HCT116 (cell line): ENCODE results near the gene XPO4. TPM values are rescaled to one million over a fixed set of nuclear protein-coding genes. Genes with fewer than 3 reads are reported as not detected.
A peak's percentile ranks its signal among the peaks of the same experiment; 100 is the strongest.

ENCODE experiments used
- ATAC-seq: fragments of 200-7000 bp; cut with Tn5 transposase; 2 replicates; pipeline ENCODE4 v1.9.1; 2020; ENCODE audit warnings: mild to moderate bottlenecking, moderate library complexity
- BruUV-seq: library from RNA; stranded (reverse); fragments of 400-500 nt; replicated peaks from 2 replicates; lab custom pipeline; 2021; lab: Mats Ljungman, UMichigan
- CTCF ChIA-PET: fragments of 300-600 bp; sonication (Branson Sonifier 250); formaldehyde crosslinking; loops from one replicate; lab custom pipeline; 2021; ENCODE audit warnings: antibody characterized with exemption; lab: Charles Lee
- POLR2A ChIA-PET: fragments of 300-600, 350-600 bp; sonication (Branson Sonifier 250); formaldehyde crosslinking; loops from one replicate; lab custom pipeline; 2021; ENCODE audit warnings: antibody characterized with exemption; lab: Charles Lee
- RAD21 ChIA-PET, 2 experiments: fragments of 300-600 bp; sonication (Branson Sonifier 250); formaldehyde crosslinking; loops; one replicate each; lab custom pipeline; 2023; ENCODE audit warnings: low total read pairs in 2 of 2; ENCODE audit not compliant: uncharacterized antibody in 2 of 2, unreplicated experiment in 2 of 2, low non-redundant PET in 1 of 2; lab: Charles Lee
- DNase-seq: peaks from one replicate; pipeline ENCODE4 v3.0.0-alpha.2; 2010; ENCODE audit warnings: low read depth, low spot score
- H2AFZ ChIP-seq: fragments of 200-600 bp; shearing (Covaris generic), sonication (generic); 2 replicates; pipeline ENCODE4 v1.6.1; 2017; ENCODE audit warnings: low read depth, mixed run types, mixed read lengths, antibody characterized with exemption, low read length; ENCODE audit not compliant: poor library complexity, severe bottlenecking
- H3K27ac ChIP-seq: 2 replicates; pipeline ENCODE4 v1.5.1; 2012; ENCODE audit warnings: low read depth, low read length
- H3K27me3 ChIP-seq: fragments of 200-600 bp; sonication (generic); 2 replicates; pipeline ENCODE4 v1.6.1; 2016; ENCODE audit warnings: mixed run types, low read length, mixed read lengths; ENCODE audit not compliant: insufficient read depth
- H3K36me3 ChIP-seq, 2 experiments: fragments of 200-500 bp in 1 of 2; fragments of 200-600 bp in 1 of 2; sonication (Bioruptor generic) in 1 of 2; sonication (generic) in 1 of 2; 2 replicates each; pipeline versions ENCODE4 v1.5.1 to v1.6.1; 2014 to 2016; ENCODE audit warnings: low read length in 2 of 2, inconsistent platforms in 1 of 2, mixed read lengths in 1 of 2, mixed run types in 1 of 2; ENCODE audit not compliant: insufficient read depth in 2 of 2, control insufficient read depth in 1 of 2
- H3K4me1 ChIP-seq, 2 experiments: fragments of 200-600 bp in 1 of 2; sonication (generic) in 1 of 2; 2 replicates each; pipeline versions ENCODE4 v1.5.1 to v1.6.1; 2012 to 2017; ENCODE audit warnings: low read length in 2 of 2, inconsistent platforms in 1 of 2, mild to moderate bottlenecking in 1 of 2, mixed read lengths in 1 of 2, mixed run types in 1 of 2, moderate library complexity in 1 of 2; ENCODE audit not compliant: insufficient read depth in 2 of 2, control insufficient read depth in 1 of 2
- H3K4me2 ChIP-seq: fragments of 200-600 bp; sonication (generic); 2 replicates; pipeline ENCODE4 v1.6.1; 2017; ENCODE audit warnings: mixed run types, low read length, mixed read lengths
- H3K4me3 ChIP-seq, 2 experiments: fragments of 200-600 bp in 1 of 2; sonication (generic) in 1 of 2; replicated peaks in 1 of 2; 2 replicates each; pipeline ENCODE4 v1.5.1; 2011 to 2016; ENCODE audit warnings: low read length in 2 of 2, control low read depth in 1 of 2, low read depth in 1 of 2, mild to moderate bottlenecking in 1 of 2, mixed read lengths in 1 of 2, mixed run types in 1 of 2
- H3K79me2 ChIP-seq: fragments of 200-600 bp; sonication (generic); 2 replicates; pipeline ENCODE4 v1.6.1; 2017; ENCODE audit warnings: mild to moderate bottlenecking, mixed run types, low read length, moderate library complexity, mixed read lengths; ENCODE audit not compliant: insufficient read depth
- H3K9ac ChIP-seq: fragments of 200-600 bp; sonication (generic); 2 replicates; pipeline ENCODE4 v1.6.1; 2016; ENCODE audit warnings: low read length, mixed read lengths
- H3K9me2 ChIP-seq: fragments of 200-600 bp; sonication (generic), shearing (Covaris generic); 2 replicates; pipeline ENCODE4 v1.6.1; 2017; ENCODE audit warnings: mixed run types, mild to moderate bottlenecking, moderate library complexity; ENCODE audit not compliant: insufficient read depth
- H3K9me3 ChIP-seq, 2 experiments: fragments of 200-500 bp in 1 of 2; fragments of 200-600 bp in 1 of 2; sonication (Bioruptor generic) in 1 of 2; sonication (generic) in 1 of 2; 2 replicates each; pipeline ENCODE4 v1.6.1; 2014 to 2017; ENCODE audit warnings: low read length in 2 of 2, mixed read lengths in 2 of 2, inconsistent platforms in 1 of 2, low read depth in 1 of 2, mild to moderate bottlenecking in 1 of 2, mixed run types in 1 of 2, moderate library complexity in 1 of 2; ENCODE audit not compliant: control insufficient read depth in 1 of 2, insufficient read depth in 1 of 2
- H4K20me1 ChIP-seq: fragments of 200-600 bp; sonication (generic), shearing (Covaris generic); 2 replicates; pipeline ENCODE4 v1.6.1; 2017; ENCODE audit warnings: mixed run types, mild to moderate bottlenecking, moderate library complexity; ENCODE audit not compliant: insufficient read depth
- ATF3 ChIP-seq: IDR thresholded peaks from 2 replicates; pipeline ENCODE4 v1.6.1; 2012
- CBX3 ChIP-seq: IDR thresholded peaks from 2 replicates; pipeline ENCODE4 v1.6.1; 2012; ENCODE audit warnings: low read depth
- CEBPB ChIP-seq: IDR thresholded peaks from 2 replicates; pipeline ENCODE4 v1.6.1; 2012; ENCODE audit warnings: low read depth
- CTCF ChIP-seq, 3 experiments: fragments of 200-600 bp in 1 of 3; sonication (generic) in 1 of 3; IDR thresholded peaks in 2 of 3; conservative IDR thresholded peaks in 1 of 3; 2 replicates each; pipeline ENCODE4 v1.5.1; 2012 to 2017; ENCODE audit warnings: low read depth in 2 of 3, low read length in 2 of 3, antibody characterized with exemption in 1 of 3, borderline replicate concordance in 1 of 3, control low read depth in 1 of 3, mild to moderate bottlenecking in 1 of 3, mixed read lengths in 1 of 3, mixed run types in 1 of 3, moderate library complexity in 1 of 3; ENCODE audit not compliant: insufficient read depth in 1 of 3
- EGR1 ChIP-seq: IDR thresholded peaks from 2 replicates; pipeline ENCODE4 v1.6.1; 2012; ENCODE audit warnings: low read depth
- FOSL1 ChIP-seq: IDR thresholded peaks from 2 replicates; pipeline ENCODE4 v1.6.1; 2012; ENCODE audit warnings: low read depth
- JUND ChIP-seq: IDR thresholded peaks from 2 replicates; pipeline ENCODE4 v1.6.1; 2012
- RAD21 ChIP-seq: IDR thresholded peaks from 2 replicates; pipeline ENCODE4 v1.6.1; 2012; ENCODE audit warnings: low read depth, mild to moderate bottlenecking
- REST ChIP-seq: IDR thresholded peaks from 2 replicates; pipeline ENCODE4 v1.6.1; 2012; ENCODE audit warnings: low read depth
- SIN3A ChIP-seq: IDR thresholded peaks from 2 replicates; pipeline ENCODE4 v1.6.1; 2012; ENCODE audit warnings: low read depth
- SP1 ChIP-seq: IDR thresholded peaks from 2 replicates; pipeline ENCODE4 v1.6.1; 2012; ENCODE audit warnings: low read depth
- TCF7L2 ChIP-seq: IDR thresholded peaks from 2 replicates; pipeline ENCODE4 v1.7.0; 2011; ENCODE audit warnings: borderline replicate concordance, inconsistent platforms; ENCODE audit not compliant: insufficient read depth, insufficient read length; ENCODE audit errors: extremely low read depth
- intact Hi-C: fragments of 100-400 bp; cut with micrococcal nuclease; formaldehyde crosslinking; loops from 2 replicates; pipeline ENCODE4 v1.10.0; 2022
- total RNA-seq: library from RNA; stranded (reverse); gene quantifications from one replicate; pipeline ENCODE4 v1.2.1, GENCODE V29; 2021; ENCODE audit not compliant: unreplicated experiment
- TF ChIP-seq, protein P1 (sequence below): IDR thresholded peaks from 2 replicates; pipeline ENCODE4 v1.6.1; 2011; ENCODE audit warnings: mild to moderate bottlenecking, low read length, moderate library complexity; ENCODE audit not compliant: insufficient replicate concordance; ENCODE audit errors: extremely low read depth

XPO4 gene
- total RNA-seq, 1 experiment from 2014 or later, result 29.7 TPM

DNA sequence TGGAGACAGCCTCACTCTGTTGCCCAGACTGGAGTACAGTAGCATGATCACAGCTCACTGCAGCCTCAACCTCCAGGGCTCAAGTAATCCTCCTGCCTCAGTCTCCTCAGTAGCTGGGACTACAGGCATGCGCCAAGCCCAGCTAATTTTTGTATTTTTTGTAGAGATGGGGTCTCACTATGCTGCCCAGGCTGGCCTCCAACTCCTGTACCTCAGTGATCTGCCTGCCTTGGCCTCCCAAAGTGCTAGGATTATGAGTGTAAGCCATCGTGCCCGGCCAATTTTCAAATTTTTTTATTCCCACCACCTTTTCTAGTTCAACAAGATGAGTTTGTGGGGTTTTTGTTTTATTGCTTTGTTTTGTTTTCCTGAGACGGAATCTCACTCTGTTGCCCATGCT lies 31.7 kb downstream of the XPO4 start:
- POLR2A ChIA-PET, result no interaction called here
- H3K4me2 ChIP-seq, result no peak overlapping the region
- no peaks in the 10 kb centered on the region for H3K9me3 ChIP-seq
- no TSS peak for BruUV-seq
- H4K20me1 ChIP-seq, result peaks cover 8% of the 10 kb centered on the region; the same call in 1 of the 2 replicates
- no peak overlapping the region for H3K9ac ChIP-seq
- no peak for ATAC-seq
- RAD21 ChIA-PET, result no interaction called here
- TF ChIP-seq CEBPB, result no peak
- no peak for TF ChIP-seq SP1
- TF ChIP-seq TCF7L2, result no peak
- no peak for TF ChIP-seq FOSL1
- no peak for TF ChIP-seq ATF3
- TF ChIP-seq, protein P1, sequence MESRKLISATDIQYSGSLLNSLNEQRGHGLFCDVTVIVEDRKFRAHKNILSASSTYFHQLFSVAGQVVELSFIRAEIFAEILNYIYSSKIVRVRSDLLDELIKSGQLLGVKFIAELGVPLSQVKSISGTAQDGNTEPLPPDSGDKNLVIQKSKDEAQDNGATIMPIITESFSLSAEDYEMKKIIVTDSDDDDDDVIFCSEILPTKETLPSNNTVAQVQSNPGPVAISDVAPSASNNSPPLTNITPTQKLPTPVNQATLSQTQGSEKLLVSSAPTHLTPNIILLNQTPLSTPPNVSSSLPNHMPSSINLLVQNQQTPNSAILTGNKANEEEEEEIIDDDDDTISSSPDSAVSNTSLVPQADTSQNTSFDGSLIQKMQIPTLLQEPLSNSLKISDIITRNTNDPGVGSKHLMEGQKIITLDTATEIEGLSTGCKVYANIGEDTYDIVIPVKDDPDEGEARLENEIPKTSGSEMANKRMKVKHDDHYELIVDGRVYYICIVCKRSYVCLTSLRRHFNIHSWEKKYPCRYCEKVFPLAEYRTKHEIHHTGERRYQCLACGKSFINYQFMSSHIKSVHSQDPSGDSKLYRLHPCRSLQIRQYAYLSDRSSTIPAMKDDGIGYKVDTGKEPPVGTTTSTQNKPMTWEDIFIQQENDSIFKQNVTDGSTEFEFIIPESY, result no peak
- no peak for TF ChIP-seq EGR1
- TF ChIP-seq JUND, result no peak
- H3K27ac ChIP-seq, result no peak overlapping the region
- DNase-seq, result no peak
- intact Hi-C loops, result no loop called here
- no peaks in the 10 kb centered on the region for H3K9me2 ChIP-seq
- H3K36me3 ChIP-seq, result no peaks in the 10 kb centered on the region
- CTCF ChIA-PET, result no interaction called here
- no peak overlapping the region for H2AFZ ChIP-seq
- peaks cover 100% of the 10 kb centered on the region for H3K79me2 ChIP-seq
- no peak overlapping the region for H3K4me3 ChIP-seq
- H3K27me3 ChIP-seq, result no peaks in the 10 kb centered on the region
- no peaks in the 10 kb centered on the region for H3K4me1 ChIP-seq

GRCh38 chr13:20869540-20869939 lies 33.0 kb downstream of the XPO4 start:
- POLR2A ChIA-PET, result no interaction called here
- no peak overlapping the region for H3K9ac ChIP-seq
- H3K4me2 ChIP-seq, result no peak overlapping the region
- no peak for DNase-seq
- no peaks in the 10 kb centered on the region for H3K36me3 ChIP-seq
- CTCF ChIA-PET, result interaction anchor here (0.5 to 1.0 kb wide), 2 partner anchors 371 to 376 kb away, joined by 4 to 5 read pairs; no protein-coding TSS in a partner anchor
- no peak for ATAC-seq
- H3K27ac ChIP-seq, result no peak overlapping the region
- H3K79me2 ChIP-seq, result peaks cover 100% of the 10 kb centered on the region
- RAD21 ChIA-PET, result no interaction called here
- no peaks in the 10 kb centered on the region for H3K9me2 ChIP-seq
- no peak overlapping the region for H3K4me3 ChIP-seq
- H4K20me1 ChIP-seq, result peaks cover 3% of the 10 kb centered on the region; the same call in 1 of the 2 replicates
- no peak overlapping the region for H2AFZ ChIP-seq
- no peaks in the 10 kb centered on the region for H3K9me3 ChIP-seq
- BruUV-seq, result no TSS peak
- no peaks in the 10 kb centered on the region for H3K4me1 ChIP-seq
- intact Hi-C loops, result loop anchor here (1.0 kb wide), 1 partner anchor 374 kb away; no protein-coding TSS in a partner anchor
- H3K27me3 ChIP-seq, result no peaks in the 10 kb centered on the region
- TF ChIP-seq REST (no peak), SIN3A (no peak), CBX3 (no peak), CTCF (IDR thresholded peaks at IDR 0.05 in 2 of 3, conservative IDR thresholded peaks at IDR 0.05 in 1 of 3; ENCODE audit: borderline replicate concordance in 1 of 3, insufficient read depth in 1 of 3, low read depth in 2 of 3, low read length in 2 of 3) (peak in 1 of 3 experiments; percentile 5; a peak in 1 of 6 replicates), RAD21 (peak; percentile 42; the same call in 1 of the 2 replicates), TCF7L2 (no peak)
